Measurements from ENCODE around the gene SP7.
A peak's percentile ranks its signal among the peaks of the same experiment; 100 is the strongest.
"Not testable (repeated sequence)": the region's sequence is repeated elsewhere in the genome, so short reads cannot be mapped to it uniquely, and the experiment has no call there.

SP7 gene

DNA sequence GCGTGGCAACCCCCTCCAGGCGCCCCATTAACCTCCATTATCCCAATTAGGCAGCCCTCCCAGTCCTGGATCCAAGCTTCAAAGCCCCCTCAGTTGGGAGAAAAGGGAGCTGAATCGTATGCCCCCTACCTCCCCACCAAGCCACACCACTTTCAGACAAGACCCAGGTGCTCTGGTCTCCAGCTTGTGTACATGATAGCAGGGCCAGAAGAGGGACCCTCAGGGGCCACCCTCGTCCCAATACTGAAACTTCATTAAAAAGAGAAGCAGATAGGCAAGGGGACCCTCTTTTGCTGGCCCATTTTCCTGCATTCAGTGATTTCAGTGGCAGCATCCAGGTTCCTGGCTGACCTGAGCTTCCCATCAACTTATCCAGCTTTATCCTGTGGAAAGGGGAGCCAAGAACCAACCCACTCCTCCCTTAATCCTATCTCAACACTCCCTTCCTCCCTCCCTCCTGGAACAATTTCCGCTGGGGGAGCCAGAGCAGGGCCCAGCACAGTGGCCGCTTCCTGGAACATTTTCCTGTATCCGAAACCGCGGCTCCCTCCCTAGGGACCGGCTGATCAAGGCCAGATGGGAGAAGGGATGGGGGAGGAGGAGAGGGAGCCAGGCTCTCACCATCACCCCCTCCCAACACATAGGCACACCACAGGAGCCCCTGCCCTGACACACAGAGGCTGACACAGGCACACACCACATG lies 9.5 kb upstream of the SP7 start:
- DNase-seq = peak; percentile 92

DNA sequence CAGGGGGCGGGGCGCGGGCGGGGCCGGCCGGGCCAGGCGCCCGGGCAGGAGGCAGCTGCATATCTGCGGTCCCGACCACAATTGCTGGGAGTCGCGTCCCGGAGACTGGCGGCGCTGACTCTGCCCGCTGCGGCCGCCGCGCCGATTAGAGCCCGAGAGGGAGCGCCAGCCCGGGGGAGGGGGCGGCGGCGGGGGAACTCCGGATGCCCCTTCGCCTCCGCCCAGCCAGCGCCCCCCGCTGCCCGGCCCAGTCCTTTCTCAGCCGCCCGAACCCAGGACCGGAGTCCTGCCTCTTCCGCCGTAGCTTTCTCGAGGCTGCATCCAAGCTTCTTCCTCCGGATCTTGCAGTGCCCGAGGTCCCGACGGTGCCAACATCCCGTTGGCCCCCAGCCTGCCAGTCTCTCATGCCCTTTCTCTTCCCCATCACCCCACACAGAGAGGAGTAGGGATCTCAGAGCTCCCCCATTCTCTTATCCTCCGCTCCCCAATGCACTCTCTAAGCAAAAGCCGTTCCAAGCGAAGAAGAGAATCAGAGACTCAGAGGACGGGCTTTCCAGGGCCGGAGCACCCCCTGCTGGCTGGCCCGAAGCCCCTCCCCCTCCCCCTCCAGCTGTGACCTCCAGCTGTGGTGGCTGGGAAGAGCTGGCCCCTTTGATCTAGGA lies 8.8 kb upstream of the SP7 start:
- peak; percentile 77 for DNase-seq

DNA sequence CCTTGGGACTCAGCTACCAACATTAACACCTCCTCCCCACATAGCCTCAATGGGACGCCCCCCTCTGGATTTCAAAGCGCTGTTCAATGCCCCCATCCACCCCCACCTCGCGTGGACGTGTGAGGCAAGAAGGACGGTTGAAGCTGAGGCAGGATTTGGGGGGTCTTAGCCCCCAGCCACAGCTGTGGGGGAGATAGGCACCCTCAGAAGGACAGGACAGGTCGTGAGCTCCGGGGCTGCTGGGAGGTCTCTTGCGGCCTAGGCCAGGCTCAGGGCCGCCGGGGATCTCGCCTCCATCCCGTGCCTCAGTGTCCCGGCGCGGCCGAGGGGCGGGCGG lies 8.3 kb upstream of the SP7 start:
- no peak for DNase-seq

DNA sequence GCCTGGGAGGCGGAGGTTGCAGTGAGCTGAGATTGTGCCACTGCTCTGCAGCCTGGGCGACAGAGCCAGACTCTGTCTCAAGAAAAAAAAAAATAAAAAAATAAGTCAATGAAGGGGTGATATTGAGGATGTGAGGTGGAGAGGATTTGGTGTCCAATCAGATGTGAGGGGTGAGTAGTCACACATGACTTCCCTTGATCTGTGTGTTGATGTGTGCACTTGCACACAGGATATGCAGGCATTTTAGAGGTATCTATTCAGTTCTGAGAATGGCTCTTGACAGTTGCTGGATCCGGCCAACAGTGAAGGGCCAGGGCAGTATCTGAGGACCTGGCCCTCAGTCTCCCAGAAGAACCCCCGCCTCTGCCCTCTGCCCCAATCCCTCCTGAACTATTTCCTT lies 7.8 kb upstream of the SP7 start:
- no peak for DNase-seq

DNA sequence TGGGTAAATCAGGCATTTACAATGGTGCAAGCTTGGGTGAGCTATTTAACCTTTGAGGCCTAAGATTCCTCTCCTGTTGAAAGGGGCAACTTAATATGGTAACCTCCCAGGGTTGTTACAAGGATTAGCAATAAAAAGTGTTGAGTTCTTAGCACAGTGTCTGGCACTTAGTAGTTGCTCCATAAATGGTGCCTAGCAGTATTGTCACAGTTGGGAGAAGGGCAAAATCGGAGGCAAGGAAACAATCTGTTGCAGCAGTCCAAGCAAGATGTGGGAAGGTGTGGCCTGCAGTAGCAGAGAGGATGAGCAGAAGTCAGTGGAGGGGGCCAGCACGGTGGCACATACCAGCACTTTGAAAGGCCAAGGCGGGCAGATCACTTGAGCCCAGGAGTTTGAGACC lies 7.3 kb upstream of the SP7 start:
- no peak for DNase-seq

DNA sequence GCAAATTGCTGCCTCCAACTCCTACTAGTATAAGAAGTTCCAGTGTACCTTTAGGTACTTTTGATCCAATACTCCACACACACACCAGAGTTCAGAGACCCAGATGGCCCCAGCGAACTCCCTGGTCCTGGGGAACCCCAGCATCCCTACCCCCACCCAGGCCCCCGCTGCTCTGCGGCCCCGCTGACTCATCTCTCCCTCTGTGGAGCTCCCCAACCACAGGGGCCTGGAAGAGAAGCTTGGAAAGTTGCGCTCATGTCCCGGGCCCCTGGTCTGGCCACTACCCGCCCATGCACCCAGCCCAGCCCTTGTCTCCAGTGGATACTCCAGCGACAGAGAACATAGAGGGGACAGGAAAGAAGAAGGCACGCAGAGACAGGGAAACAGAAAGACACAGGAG lies 4.2 kb upstream of the SP7 start:
- DNase-seq = no peak

DNA sequence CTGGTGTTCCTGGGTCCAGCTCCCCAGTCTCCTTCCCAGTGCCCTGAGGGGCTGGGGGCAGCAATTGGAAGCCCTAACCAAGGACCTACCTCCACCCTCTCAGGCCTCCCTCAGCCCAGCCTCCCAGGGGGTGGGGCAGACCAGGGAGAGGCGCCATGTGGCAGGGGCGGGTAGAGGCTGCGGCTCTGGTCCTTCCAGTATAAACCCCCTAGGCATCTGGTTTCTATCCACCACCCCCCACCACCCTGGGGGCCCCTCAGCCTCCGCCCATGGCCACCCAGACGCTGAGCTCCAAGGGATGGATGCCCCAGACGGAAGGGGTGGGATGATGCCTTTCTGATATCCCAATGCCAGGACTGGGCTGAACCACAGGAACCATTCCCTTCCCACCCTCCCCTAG lies 2.8 kb upstream of the SP7 start:
- no peak for DNase-seq

DNA sequence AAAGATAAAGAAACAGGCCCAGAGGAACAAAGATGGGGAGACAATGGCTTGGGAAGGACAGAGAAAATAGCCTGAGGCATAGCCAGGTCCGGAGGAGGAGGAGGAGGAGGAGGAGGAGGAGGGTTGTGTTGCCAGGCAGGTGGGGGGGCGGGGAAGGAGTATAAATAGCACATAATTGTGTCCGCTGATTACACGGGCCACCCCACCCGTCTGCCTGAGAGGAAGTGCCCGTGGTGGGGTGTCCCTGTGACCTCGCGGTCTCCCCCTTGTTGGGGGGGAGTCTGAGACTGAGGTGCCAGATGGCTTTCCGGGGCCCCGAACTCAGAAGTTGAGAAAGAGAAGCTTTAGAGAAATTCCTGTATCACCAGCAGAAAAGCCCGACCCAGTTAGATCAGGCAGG lies 1.9 kb upstream of the SP7 start:
- no peak for DNase-seq

DNA sequence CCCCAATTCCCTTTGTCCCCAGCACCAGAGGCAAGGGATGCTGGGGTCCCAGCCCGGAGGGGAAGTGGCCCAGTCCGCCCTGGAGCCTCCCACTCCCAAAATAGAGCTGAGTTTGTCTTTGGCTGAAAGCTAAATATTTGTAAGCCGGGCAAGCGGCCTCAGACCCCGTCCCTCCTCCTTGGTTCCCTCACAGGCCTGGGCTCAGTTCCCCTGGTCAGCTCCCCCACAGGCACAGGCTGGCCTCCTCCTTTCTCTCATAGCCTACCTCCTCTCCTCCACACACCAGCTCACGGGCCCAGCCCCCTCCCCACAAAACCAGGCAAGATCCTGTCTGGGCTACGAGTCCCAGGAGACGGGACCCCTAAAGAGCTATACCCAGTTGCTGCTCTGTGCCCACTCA lies 1.3 kb downstream of the SP7 start:
- DNase-seq = no peak

DNA sequence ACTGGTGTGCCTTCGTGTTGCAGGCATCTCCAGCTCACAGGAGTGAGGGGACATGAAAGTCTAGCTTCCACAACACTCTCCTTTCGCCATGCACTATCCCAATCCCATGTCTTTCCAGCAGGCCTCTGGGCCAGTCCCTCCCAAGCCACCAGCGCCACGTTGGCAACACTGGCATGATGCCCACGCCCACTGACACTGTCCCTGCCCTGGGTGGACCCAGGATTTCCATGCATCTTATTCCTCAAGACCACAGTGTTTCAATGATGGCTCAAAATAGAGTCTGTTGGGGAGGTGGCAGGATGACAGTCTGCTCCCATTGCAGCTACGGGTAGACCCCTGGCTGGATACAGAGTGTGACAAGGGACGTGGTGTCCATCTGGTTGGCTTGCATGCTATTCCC lies 2.3 kb downstream of the SP7 start:
- no peak for DNase-seq

DNA sequence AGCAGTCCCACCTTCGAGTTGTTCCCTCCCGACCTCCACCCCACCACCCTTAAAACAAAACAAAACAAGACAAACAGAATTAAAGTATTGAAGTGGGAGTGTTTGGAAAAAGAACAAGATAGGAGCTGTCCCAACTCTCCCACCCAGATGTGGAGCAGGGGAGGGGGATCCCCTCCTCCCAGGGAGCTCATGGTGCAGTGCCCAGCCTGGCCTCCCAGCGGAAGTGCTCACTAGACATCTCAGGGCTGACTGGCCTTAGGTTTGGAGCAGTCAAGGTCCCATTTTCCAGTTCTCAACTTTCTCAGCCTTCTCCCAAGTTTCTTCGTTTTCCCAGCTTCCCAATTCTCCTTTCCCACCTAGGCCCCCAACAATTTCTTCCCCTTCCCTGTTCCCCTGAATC lies 2.9 kb downstream of the SP7 start:
- no peak for DNase-seq

DNA sequence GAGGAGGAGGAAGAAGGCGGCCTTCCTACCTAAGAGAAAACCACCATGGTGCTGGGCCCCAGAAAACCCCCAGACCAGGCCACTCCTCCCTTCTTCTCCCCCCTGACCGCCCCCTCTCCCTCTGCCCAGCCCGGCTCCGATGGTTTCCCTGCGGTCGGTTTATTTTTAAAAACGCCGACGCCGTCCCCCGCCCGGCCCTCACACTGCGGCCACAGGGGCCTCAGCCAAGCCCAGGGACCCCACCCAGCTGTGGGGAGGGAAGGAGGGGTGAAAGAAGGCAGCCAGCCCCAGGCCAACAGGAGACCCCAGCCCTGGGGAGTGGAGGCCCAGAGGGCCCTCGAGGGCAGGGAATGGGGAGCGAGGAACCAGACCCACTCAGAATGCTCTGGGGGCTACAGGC lies 3.4 kb downstream of the SP7 start:
- DNase-seq = no peak

DNA sequence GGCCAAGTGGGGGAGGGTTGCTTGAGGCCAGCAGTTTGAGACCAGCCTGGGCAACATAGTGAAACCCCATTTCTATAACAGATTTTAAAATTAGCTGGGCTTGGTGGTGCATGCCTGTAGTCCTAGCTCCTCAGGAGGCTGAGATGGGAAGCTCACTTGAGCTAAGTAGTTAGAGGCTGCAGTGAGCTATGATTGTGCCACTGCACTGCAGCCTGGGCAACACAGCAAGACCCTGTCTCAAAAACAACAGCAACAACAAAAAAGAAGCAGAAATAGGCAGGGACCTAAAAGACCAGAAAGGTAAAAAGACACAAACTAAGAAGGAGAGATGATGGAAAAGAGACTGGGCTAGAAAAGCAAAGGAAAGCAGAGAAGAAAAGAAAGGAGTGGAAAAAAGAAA lies 3.8 kb downstream of the SP7 start:
- DNase-seq = not testable (repeated sequence)

DNA sequence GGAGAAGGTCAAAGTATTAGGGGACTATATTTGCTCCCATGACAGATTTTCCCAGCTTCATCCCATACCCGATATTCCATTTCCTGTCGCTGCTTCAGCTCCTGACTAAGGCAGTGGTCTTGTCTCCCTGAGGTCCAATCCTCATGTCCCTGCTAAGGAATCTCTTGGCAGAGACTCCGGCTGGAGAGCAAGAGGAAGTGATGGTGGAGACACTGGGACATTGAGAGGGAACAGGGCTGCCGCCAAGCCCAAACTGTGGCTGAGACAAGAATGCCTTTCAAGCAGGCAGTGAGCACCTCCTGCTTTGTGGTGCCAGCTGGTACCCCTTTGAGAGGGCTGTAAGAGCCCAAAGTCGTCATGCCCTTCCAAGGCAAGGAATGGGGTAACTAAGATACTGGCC lies 5.5 kb downstream of the SP7 start:
- DNase-seq = no peak

DNA sequence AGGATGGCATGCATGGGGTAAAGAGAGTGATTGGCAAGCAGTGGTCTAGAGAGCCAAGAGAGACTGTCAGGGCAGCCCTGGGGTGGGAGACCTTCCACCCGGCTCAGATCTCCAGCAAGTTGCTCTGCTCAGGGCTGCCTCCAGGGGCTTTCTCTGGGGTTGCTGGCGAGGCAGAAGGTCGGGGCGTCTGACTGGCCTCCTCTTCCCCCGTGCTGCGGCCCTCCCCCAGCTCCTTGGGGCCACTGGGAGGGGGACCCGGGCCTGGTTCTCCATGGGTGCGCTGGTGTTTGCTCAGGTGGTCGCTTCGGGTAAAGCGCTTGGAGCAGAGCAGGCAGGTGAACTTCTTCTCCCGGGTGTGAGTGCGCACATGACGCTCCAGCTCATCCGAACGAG lies 8.1 kb downstream of the SP7 start:
- no peak for DNase-seq

DNA sequence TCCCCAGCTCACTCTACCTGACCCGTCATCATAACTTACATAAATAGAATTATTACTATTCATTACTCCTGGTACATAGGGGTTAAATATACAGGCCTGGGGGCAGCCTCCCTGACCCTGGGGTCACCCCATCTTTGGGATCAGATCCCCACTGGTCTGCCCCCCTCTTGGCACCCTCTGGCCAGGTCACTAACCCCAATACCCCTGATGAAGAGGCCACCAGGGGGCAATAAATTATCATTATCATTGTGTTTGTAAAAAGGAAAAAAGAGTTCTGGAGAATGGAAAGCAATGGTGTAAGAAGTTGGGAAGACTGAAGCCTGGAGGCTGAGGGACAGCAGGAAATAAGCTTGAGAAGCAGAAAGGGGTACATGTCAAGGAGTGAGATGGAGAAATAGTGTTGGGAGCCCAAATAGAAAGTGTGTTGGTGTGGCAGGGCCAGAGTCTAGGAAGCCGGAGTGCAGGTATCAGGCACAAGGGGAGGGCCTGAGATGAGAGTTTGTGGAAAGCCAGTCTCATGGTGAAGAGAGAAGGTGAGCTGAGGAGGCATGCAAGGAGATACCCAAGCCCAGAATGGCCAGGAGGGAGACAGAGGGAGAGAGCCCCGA lies 8.6 kb downstream of the SP7 start:
- DNase-seq = no peak

DNA sequence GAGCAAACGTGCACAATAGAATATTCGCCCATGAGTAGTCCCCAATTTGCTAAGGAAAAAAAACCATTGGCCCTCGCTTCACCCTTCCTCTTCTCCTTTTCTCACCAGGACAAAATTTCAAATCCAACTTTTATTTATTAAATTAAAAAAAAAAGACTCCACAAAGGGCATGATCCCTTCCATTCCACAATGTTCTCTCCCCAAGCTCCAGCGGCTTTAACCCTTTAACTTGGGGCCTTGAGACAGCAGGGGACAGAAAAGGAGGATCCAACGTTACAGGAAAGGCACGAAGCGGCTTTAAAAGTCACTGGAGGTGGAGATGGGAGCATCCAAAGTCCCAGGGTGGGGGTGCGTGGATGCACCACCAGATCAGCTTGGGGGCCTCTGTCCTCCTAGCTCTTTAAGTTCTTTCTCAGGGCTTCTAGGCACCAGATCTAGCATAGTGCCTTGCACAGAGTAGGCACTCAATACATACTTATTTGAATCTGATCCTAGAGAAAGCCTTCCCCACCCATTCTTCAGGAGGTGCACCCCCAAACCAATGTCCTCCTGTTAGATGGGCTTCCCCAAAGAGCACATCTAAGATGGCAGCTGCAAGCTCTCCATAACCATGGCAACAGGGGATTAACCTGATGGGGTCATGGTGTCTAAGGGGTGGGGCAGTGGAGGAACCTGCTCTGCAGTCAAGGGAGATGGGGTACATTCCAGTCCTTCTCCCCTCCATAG lies 9.5 kb downstream of the SP7 start:
- DNase-seq = no peak

DNA sequence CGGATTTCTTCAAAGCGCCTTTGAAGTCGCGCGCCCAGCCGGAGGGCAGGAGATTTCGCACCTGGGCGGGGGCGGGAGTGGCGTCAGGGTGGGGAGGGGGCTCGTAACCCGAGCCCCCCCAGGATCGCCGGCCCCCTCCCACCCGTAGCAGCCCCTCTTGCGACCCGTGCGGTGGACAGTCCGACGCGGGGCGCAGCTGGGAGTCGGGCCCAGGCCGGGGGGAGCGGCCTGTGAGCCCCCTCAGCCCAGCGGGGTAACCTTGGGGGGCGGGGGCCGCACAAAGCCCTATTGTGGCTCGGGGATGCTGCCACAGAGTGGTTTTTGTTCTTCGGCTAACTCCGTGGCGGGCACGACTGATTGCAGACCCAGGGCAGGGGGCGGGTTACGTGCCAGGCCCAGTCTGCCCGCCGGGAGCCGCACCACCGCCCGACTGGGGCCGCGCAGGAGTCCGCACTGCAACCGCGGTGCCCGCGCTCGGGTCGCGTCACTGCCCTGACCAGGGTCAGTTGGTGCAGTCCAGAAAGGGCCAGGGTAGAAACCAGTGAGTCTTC lies 10.6 kb downstream of the SP7 start:
- no peak for DNase-seq

DNA sequence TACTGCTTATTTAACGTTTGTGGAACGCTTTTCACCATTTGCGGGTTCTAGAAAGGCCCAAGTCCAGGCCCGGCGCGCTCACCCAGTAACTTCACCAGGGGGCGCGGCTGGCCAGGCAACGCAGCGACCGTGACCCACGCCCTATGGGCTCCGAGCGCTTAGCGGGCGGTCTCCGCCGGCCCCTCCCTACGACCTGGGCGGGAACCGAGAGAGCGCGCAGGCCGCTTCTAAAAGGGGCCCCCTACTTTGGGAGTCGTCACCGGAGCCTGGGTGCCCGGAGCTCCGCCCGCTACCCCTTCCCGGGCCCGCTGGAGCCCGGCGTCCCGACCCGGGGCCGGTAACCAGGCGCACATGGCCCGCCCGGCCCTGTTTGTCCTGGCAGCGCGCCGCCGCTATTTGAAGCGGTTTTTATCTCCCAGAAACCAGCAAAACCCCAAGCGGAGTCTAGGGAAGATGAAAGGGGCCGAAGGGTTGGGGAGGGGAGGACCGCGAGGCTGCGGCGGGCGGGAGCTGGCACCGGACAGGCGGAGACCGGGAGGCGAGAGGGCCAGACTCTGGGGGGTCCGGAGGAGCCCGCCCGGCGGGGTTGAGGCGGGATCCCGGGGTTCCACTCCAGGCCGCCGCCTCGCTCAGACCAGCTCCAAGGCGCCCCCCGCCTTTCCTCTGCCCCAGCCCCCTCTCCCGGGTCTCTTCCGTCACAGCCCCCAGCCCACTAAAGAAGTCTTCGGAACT lies 11.2 kb downstream of the SP7 start:
- DNase-seq = peak; percentile 92

DNA sequence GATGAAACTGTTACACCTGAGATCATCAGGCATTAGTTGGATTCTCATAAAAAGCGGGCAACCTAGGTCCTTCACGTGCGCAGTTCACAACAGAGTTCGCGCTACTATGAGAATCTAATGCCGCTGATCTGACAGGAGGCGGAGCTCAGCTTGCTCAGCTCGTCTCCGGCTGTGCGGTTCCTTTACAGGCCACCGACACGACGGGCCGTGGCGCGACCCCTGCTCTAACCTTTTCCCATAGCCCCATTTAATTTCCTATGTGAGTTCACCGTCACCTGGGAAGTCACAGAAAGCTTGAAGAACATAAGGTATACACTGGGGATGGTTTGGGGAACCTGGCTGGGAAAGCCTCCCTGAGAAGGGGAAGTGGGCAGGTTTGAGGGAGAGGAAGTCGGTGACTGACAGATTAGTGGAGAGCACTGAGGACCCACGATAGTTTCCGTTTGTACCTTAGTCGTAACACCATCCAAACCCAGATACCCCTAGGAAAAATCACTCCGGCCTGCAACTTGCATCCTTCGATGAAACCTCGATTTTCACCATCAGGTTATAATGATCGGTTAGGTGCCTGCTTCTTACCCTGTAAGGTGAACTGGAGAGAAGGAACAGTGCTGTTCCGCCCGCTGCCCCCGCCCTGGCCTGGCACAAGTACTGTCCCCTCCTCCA lies 11.9 kb downstream of the SP7 start:
- no peak for DNase-seq

DNA sequence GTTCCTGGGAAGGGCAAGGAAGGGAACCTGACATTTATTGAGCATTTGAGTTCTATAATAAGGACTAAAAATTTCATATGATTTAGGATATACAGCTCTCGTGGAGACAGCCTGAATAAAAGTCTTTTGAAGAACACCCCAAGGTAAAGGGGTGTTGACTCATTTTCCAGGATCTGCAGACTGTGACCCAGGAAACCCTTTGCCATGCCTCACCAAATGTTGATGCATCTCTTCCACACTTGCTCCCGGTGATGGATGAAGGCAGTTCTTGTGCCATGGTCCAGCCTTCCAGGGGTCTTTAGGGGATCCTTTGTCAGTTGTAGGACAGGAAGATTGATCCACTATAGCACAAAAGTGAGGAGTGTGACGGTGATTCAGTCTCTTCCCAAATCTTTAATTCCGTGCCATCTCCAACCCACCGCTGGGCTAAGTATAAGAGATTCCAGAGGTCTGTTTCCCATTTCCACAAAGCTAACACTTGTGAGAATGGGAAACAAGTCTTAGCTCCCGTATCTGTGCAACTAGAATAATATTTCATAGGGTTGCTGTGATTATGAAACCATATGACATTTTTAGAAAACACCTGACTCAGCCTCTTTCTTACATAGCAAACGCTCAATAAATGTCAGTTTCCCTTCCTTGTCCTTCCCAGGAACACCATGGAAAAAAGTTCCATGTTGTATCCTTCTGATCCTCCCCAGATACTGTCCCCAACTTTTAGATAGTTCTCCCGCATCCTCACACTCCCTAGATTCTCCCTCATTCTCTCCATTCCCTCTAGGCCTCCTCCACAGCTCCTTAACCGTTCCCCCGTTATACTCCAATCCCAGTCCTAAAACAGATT lies 15.6 kb downstream of the SP7 start:
- no peak for DNase-seq

DNA sequence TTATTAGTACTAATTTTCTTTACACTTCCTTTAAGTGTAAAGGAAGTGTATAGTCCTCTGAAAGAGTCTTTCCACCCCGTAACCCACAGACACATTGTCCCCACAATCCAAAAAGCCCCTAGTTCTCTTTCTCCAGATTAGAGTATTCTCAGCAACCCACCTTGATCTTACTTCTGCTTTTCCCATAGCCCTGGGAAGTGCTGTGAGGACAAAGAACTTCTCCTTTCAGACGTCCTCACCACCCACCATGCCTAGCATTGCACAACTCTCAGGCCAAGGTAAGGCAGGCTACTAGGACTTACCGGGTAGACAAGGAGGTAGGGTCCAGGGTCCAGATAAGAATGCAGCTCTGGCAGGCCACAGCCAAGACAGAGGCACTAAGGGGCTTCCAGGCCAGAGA lies 22.2 kb downstream of the SP7 start:
- no peak for DNase-seq

Measured in fibroblast of skin of right quadriceps (primary cell).